OCI-LY1 (cell line): ENCODE data around the gene BOC.

Source experiments
- EZH2 ChIP-seq: fragments of 200-600 bp; sonication (generic), shearing (Covaris generic); IDR thresholded peaks from 2 replicates; pipeline ENCODE4 v1.8.0; 2017; ENCODE audit warnings: borderline replicate concordance, mixed run types, mild to moderate bottlenecking, antibody characterized with exemption, low read length, moderate library complexity, mixed read lengths
- TF ChIP-seq, protein P1 (sequence below): fragments of 200-600 bp; sonication (generic), shearing (Covaris generic); IDR thresholded peaks from 2 replicates; pipeline ENCODE4 v1.5.1; 2017; ENCODE audit warnings: mild to moderate bottlenecking, antibody characterized with exemption, low read length, moderate library complexity, mixed read lengths

DNA sequence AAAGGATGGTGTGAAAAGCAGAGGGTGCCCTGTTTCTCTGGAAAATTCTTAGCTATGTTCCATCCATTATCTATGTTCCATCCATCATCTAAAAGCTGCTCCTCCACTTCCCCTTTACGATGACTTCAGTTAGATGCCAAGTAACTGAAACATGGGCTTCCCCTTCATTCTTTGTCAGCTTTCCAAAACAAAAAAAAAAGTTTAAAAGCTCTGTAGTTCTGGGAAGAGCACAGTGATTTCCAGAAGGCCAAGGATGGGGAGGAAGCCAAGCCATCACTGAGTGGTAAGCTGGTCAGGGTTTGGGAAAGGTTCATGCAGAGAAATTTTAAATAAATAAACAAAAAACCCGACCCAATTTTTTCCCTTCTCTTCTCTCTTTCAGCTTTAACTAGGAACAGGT lies 118.4 kb downstream of the BOC start:
- TF ChIP-seq EZH2 = no peak
- TF ChIP-seq, protein P1, sequence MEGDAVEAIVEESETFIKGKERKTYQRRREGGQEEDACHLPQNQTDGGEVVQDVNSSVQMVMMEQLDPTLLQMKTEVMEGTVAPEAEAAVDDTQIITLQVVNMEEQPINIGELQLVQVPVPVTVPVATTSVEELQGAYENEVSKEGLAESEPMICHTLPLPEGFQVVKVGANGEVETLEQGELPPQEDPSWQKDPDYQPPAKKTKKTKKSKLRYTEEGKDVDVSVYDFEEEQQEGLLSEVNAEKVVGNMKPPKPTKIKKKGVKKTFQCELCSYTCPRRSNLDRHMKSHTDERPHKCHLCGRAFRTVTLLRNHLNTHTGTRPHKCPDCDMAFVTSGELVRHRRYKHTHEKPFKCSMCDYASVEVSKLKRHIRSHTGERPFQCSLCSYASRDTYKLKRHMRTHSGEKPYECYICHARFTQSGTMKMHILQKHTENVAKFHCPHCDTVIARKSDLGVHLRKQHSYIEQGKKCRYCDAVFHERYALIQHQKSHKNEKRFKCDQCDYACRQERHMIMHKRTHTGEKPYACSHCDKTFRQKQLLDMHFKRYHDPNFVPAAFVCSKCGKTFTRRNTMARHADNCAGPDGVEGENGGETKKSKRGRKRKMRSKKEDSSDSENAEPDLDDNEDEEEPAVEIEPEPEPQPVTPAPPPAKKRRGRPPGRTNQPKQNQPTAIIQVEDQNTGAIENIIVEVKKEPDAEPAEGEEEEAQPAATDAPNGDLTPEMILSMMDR = no peak
